ENCODE results near the gene DTX4.

DTX4 gene

DNA sequence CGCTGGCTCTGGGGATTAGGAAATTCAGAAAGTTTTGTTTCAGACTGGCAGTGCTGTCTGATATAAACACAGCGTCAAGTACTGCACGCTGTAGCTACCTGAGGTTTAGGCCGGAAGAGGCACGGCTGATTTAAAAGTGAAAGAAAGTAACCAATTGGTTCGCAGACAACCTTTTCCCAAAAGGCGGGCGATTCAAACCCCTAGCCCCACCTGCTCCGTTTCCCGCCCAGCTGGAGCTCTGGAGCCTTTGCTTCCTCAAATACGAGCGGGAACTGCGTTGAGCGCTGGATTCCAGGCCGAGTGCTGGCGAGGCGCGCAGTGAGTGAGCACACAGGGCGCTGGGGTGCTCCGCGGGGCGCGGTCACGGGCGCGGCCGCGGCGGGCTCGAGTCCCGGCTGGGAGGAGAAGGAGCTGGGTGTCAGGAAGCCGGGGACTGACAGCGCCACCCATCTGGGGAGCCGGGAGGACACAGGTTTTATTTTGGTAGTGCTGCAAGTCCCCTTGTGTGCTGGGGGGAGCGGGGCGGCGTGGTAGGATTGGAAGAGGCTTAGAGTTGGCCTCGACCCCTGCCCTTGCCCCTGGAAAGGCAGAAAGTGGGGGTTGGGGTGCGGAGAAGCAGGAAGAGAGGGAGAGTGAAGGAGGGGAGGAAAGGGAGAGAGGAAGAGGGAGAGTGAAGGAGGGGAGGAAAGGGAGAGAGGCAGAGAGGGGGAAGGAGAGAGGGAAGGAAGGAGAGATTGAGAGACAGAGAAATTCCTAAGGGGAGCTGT lies 27.2 kb upstream of the DTX4 start:
- Histone ChIP-seq H3K36me3 (ENCODE audit: control insufficient read depth, insufficient read depth, low read length) (no peaks in the 10 kb centered on the region; the same call in 1 of the 2 replicates), H3K9me3 (ENCODE audit: control insufficient read depth, insufficient read depth, low read depth, low read length) (no peaks in the 10 kb centered on the region), H3K4me3 (ENCODE audit: low read depth, low read length) (peak overlapping the region; percentile 53), H3K9ac (ENCODE audit: low read length) (peak overlapping the region; percentile 31), H3K27ac (ENCODE audit: low read depth, low read length) (no peak overlapping the region), H3K4me1 (ENCODE audit: control insufficient read depth, insufficient read depth, low read length) (no peaks in the 10 kb centered on the region; the same call in 1 of the 2 replicates), H3K27me3 (ENCODE audit: control insufficient read depth, insufficient read depth, low read length) (peaks cover 32% of the 10 kb centered on the region)

DNA sequence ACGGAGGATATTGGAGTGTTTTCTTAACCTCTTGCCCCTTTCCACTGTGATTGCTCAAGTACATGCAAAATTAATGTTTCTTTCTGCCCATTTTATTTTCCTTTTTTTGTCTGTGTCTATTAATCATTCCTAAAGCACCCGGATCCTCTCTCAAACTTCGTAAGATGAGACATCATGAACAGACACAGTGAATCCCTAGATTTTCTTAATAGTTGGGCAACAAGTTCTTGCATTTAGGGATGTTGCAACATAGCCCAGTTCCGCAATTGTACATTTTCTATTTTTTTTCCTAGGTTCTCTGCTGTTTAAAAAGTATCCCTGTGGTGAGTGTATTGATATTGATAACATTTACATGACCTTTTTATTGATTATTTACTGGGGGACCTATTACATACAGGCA lies 26.4 kb upstream of the DTX4 start:
- Histone ChIP-seq H3K4me3 (ENCODE audit: low read depth, low read length) (peak overlapping the region; percentile 53), H3K4me1 (ENCODE audit: control insufficient read depth, insufficient read depth, low read length) (no peaks in the 10 kb centered on the region; the same call in 1 of the 2 replicates), H3K27me3 (ENCODE audit: control insufficient read depth, insufficient read depth, low read length) (peaks cover 32% of the 10 kb centered on the region), H3K36me3 (ENCODE audit: control insufficient read depth, insufficient read depth, low read length) (peaks cover 3% of the 10 kb centered on the region; the same call in 1 of the 2 replicates), H3K9me3 (ENCODE audit: control insufficient read depth, insufficient read depth, low read depth, low read length) (no peaks in the 10 kb centered on the region), H3K27ac (ENCODE audit: low read depth, low read length) (no peak overlapping the region), H3K9ac (ENCODE audit: low read length) (no peak overlapping the region)

DNA sequence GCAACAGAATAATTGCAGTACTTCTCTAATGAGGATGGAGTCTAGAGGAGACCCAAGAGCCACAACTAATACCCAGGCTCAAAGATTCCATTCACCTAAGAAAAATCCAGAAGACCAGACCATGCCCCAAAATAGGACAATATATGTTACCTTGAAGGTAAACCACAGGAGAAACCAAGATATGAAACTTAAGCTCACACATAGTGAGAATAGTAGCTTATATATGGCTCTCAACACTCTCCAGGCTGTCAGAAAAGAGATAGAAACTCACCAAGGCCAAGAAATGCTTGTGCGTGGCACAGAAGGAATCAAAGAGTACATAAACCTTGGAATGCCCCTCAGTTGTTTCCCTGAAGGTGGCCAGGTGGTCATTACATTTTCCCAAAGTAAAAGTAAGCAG lies 20.2 kb upstream of the DTX4 start:
- no peaks in the 10 kb centered on the region for H3K9me3 ChIP-seq (ENCODE audit: control insufficient read depth, insufficient read depth, low read depth, low read length)
- H3K27ac ChIP-seq (ENCODE audit: low read depth, low read length), result no peak overlapping the region
- H3K4me3 ChIP-seq (ENCODE audit: low read depth, low read length), result no peak overlapping the region
- H3K9ac ChIP-seq (ENCODE audit: low read length), result no peak overlapping the region
- no peaks in the 10 kb centered on the region for H3K4me1 ChIP-seq (ENCODE audit: control insufficient read depth, insufficient read depth, low read length)
- H3K27me3 ChIP-seq (ENCODE audit: control insufficient read depth, insufficient read depth, low read length), result no peaks in the 10 kb centered on the region
- peaks cover 3% of the 10 kb centered on the region; the same call in 1 of the 2 replicates for H3K36me3 ChIP-seq (ENCODE audit: control insufficient read depth, insufficient read depth, low read length)

DNA sequence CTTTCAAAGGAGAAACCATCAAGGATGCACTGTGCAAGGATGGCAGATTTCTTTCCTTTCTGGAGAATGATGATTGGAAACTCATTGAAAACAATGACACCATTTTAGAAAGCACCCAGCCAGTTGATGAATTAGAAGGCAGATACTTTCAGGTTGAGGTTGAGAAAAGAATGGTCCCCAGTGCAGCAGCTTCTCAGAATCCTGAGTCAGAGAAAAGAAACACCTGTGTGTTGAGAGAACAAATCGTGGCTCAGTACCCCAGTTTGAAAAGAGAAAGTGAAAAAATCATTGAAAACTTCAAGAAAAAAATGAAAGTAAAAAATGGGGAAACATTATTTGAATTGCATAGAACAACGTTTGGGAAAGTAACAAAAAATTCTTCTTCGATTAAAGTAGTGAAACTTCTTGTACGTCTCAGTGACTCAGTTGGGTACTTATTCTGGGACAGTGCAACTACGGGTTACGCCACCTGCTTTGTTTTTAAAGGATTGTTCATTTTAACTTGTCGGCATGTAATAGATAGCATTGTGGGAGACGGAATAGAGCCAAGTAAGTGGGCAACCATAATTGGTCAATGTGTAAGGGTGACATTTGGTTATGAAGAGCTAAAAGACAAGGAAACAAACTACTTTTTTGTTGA lies 19.5 kb upstream of the DTX4 start:
- Histone ChIP-seq H3K4me3 (ENCODE audit: low read depth, low read length) (no peak overlapping the region), H3K4me1 (ENCODE audit: control insufficient read depth, insufficient read depth, low read length) (no peaks in the 10 kb centered on the region), H3K27ac (ENCODE audit: low read depth, low read length) (no peak overlapping the region), H3K9ac (ENCODE audit: low read length) (no peak overlapping the region), H3K36me3 (ENCODE audit: control insufficient read depth, insufficient read depth, low read length) (peaks cover 3% of the 10 kb centered on the region; the same call in 1 of the 2 replicates), H3K27me3 (ENCODE audit: control insufficient read depth, insufficient read depth, low read length) (no peaks in the 10 kb centered on the region), H3K9me3 (ENCODE audit: control insufficient read depth, insufficient read depth, low read depth, low read length) (no peaks in the 10 kb centered on the region)

DNA sequence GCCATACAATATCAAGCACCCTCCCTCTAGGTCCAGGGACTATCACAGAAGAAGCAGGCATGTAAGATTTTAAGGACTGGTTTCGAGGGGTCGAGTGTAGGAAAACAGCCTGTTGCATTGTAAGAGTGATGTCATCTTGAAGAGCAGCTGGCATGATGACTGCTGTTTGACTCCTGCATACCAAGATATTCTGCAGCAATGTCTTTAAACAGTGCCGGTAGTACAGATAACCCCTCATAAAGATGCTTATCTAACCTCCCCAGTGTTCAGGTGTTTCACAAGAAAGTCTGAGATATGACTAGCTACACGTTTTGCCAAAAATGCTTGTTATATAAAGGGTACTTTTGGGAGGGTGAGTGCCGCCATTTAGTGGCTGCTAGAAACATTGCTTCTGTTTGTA lies 17.3 kb upstream of the DTX4 start:
- H3K9me3 ChIP-seq (ENCODE audit: control insufficient read depth, insufficient read depth, low read depth, low read length), result no peaks in the 10 kb centered on the region
- H3K4me1 ChIP-seq (ENCODE audit: control insufficient read depth, insufficient read depth, low read length), result peaks cover 3% of the 10 kb centered on the region; the same call in 1 of the 2 replicates
- H3K27me3 ChIP-seq (ENCODE audit: control insufficient read depth, insufficient read depth, low read length), result no peaks in the 10 kb centered on the region
- H3K4me3 ChIP-seq (ENCODE audit: low read depth, low read length), result no peak overlapping the region
- H3K36me3 ChIP-seq (ENCODE audit: control insufficient read depth, insufficient read depth, low read length), result 0 out of 2 replicates have a peak, but pooled peaks cover 3% of the 10 kb centered on the region
- no peak overlapping the region for H3K27ac ChIP-seq (ENCODE audit: low read depth, low read length)
- H3K9ac ChIP-seq (ENCODE audit: low read length), result no peak overlapping the region

DNA sequence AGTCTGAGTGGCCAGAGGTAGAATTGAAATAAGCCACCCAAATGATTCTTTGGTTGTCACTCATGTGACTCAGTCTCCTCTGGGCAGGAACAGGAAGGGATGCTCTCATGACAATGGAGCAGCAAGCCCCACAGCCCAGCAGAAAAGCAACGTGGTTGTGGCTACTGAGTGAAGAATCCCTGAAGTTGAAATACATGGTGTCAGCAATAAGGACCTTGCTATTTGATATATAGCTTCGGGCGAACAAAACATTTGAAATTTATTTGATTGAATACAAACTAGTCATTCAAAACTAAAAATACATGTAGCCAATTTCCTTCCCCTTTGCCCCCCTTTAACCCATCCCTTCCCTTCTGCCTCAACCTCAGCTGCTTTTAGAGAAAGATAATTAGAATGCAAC lies 14.5 kb upstream of the DTX4 start:
- no peak overlapping the region for H3K27ac ChIP-seq (ENCODE audit: low read depth, low read length)
- no peaks in the 10 kb centered on the region for H3K27me3 ChIP-seq (ENCODE audit: control insufficient read depth, insufficient read depth, low read length)
- H3K9ac ChIP-seq (ENCODE audit: low read length), result no peak overlapping the region
- no peak overlapping the region for H3K4me3 ChIP-seq (ENCODE audit: low read depth, low read length)
- H3K9me3 ChIP-seq (ENCODE audit: control insufficient read depth, insufficient read depth, low read depth, low read length), result no peaks in the 10 kb centered on the region
- H3K36me3 ChIP-seq (ENCODE audit: control insufficient read depth, insufficient read depth, low read length), result no peaks in the 10 kb centered on the region
- peaks cover 3% of the 10 kb centered on the region; the same call in 1 of the 2 replicates for H3K4me1 ChIP-seq (ENCODE audit: control insufficient read depth, insufficient read depth, low read length)

DNA sequence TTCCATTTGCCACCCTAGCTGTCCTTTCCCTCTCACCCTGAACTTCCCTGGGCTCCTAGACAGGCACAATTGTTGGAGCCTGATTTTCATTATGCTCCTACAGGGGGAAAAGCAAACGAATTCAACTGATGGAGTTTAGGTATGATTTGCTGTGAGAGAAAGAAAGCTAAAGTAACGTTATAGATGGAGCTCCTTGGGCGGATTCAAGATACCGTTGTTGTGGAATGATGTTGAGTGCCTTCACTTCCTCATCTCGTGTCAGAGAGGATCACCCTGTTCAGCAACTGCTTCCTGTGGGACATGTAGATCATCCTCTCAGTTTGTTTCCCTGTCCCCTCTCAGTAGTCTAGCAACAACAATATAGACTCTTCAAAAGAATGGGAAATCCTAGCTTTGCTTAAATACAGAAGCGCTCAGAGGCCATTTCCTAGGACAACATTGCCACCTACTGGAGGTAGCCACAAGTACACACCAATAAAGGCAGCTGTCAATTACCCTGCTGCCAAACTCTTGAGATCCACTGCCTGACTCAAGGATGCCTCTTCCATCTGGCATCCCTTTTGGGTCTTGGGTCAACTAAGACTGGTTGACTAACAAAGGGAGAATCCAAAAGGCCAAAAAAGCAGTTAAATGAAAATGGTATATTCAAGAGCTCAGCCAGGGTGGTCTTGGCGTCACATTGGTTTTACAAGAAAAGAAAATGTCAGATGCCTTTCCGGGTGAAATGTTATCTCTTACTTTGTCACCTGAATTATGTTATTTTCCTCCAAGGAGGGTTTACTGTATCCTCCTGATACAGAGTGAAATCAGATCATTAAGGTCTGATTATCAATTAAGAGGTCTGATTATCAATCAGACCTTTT lies 13.5 kb upstream of the DTX4 start:
- Histone ChIP-seq H3K27ac (ENCODE audit: low read depth, low read length) (no peak overlapping the region), H3K9me3 (ENCODE audit: control insufficient read depth, insufficient read depth, low read depth, low read length) (no peaks in the 10 kb centered on the region), H3K27me3 (ENCODE audit: control insufficient read depth, insufficient read depth, low read length) (no peaks in the 10 kb centered on the region), H3K4me3 (ENCODE audit: low read depth, low read length) (no peak overlapping the region), H3K4me1 (ENCODE audit: control insufficient read depth, insufficient read depth, low read length) (peaks cover 3% of the 10 kb centered on the region; the same call in 1 of the 2 replicates), H3K9ac (ENCODE audit: low read length) (no peak overlapping the region), H3K36me3 (ENCODE audit: control insufficient read depth, insufficient read depth, low read length) (no peaks in the 10 kb centered on the region)

DNA sequence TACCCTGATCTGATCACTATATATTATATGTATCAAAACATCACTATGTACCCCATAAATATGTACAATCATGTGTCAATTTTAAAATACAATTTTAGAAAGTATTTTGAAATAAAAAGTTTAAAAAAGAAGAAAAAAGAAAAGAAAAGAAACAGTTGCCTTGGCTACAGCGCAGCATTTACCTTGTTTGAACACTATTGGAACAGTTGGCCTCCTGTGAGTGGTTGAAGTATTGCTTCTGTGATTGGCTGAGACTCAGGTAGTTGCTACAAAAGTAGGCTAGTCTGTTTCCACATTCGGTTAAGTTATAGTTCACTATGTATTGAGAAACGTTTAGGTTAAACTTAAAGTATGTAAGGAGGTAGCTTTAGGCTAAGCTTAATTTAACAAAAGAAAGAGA lies 7.9 kb upstream of the DTX4 start:
- Histone ChIP-seq H3K27me3 (ENCODE audit: control insufficient read depth, insufficient read depth, low read length) (no peaks in the 10 kb centered on the region), H3K9me3 (ENCODE audit: control insufficient read depth, insufficient read depth, low read depth, low read length) (no peaks in the 10 kb centered on the region), H3K4me3 (ENCODE audit: low read depth, low read length) (no peak overlapping the region), H3K9ac (ENCODE audit: low read length) (no peak overlapping the region), H3K27ac (ENCODE audit: low read depth, low read length) (no peak overlapping the region), H3K4me1 (ENCODE audit: control insufficient read depth, insufficient read depth, low read length) (no peaks in the 10 kb centered on the region), H3K36me3 (ENCODE audit: control insufficient read depth, insufficient read depth, low read length) (no peaks in the 10 kb centered on the region)

DNA sequence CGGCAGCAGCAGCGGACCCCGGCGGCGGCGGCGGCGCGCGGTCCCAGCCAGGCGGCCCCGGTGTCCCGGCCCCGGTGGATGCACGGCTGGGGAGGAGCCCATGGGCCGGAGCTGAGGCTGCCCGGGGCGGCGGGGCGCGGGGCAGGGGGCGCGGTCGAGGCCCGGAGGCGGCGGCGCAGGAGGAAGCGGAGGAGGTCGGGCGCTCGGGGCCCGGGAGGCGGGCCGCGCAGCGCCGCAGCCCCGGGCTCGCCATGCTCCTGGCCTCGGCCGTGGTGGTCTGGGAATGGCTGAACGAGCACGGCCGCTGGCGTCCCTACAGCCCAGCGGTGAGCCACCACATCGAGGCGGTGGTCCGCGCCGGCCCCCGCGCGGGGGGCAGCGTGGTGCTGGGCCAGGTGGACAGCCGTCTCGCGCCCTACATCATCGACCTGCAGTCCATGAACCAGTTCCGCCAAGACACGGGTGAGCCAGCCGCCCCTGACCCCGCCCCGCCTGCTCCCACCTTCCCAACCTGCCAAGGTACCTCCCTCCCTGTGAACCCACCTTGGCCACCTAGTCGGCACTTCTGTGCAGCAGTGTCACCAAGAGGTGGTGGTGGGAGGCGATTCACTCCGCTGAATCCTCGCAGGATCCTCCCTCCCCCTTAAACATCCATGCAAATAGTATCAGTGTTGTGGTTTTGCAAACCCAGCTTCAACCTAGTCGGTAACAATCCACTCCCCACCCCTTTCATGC lies 580 bp downstream of the DTX4 start:
- Histone ChIP-seq H3K4me1 (ENCODE audit: control insufficient read depth, insufficient read depth, low read length) (peaks cover 28% of the 10 kb centered on the region), H3K27ac (ENCODE audit: low read depth, low read length) (no peak overlapping the region), H3K9ac (ENCODE audit: low read length) (peak overlapping the region; percentile 80), H3K36me3 (ENCODE audit: control insufficient read depth, insufficient read depth, low read length) (no peaks in the 10 kb centered on the region), H3K27me3 (ENCODE audit: control insufficient read depth, insufficient read depth, low read length) (peaks cover 9% of the 10 kb centered on the region), H3K9me3 (ENCODE audit: control insufficient read depth, insufficient read depth, low read depth, low read length) (no peaks in the 10 kb centered on the region), H3K4me3 (ENCODE audit: low read depth, low read length) (peak overlapping the region; percentile 96)

DNA sequence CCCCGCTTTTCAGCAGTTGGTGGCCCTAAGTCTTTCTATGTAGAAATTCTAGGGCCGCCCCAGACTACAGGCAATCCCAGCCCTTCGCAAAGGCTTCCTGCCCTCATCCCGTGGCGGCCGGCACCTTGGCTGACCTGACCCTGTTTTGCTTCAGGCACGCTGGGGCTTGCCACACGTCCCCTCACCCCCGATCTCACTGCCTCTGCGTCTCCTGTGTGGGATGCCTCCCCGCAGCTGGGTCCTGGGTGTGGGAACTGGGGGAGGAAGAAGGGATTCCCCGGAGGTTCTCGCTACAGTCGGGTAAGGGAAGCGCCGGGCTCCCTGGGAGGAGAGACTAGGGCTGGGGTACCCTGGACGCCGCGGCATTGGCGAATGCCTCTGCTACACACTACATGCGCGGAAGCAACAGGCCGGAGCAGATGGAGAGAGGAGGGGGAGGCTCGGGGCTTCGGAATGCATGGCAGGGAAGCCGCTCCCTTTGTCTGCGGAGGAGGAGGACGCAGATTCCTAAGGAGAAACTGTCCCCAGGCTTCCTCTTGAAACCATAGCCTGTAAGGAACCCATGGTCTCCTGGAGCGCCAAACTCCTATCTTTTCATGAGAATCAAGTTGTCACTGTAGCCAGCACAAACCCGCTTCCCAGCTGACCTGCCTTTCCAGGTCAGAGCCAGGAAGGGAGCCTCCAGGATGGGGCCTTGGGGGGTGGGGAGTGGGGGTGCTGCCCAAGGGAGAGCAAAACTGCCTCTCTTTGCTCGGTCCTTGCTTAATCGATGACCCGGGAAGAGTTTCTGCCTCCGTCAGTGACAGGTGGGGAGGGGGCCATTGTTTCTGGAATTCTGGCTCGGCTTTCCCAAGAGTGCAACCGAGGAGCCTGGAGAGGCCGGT lies 1.4 kb downstream of the DTX4 start:
- peaks cover 9% of the 10 kb centered on the region for H3K27me3 ChIP-seq (ENCODE audit: control insufficient read depth, insufficient read depth, low read length)
- peak overlapping the region; percentile 80 for H3K9ac ChIP-seq (ENCODE audit: low read length)
- H3K27ac ChIP-seq (ENCODE audit: low read depth, low read length), result no peak overlapping the region
- H3K36me3 ChIP-seq (ENCODE audit: control insufficient read depth, insufficient read depth, low read length), result no peaks in the 10 kb centered on the region
- H3K4me3 ChIP-seq (ENCODE audit: low read depth, low read length), result peak overlapping the region; percentile 96
- H3K4me1 ChIP-seq (ENCODE audit: control insufficient read depth, insufficient read depth, low read length), result peaks cover 28% of the 10 kb centered on the region
- H3K9me3 ChIP-seq (ENCODE audit: control insufficient read depth, insufficient read depth, low read depth, low read length), result no peaks in the 10 kb centered on the region

Measured in HUES6 (cell line).